HL-60 (cell line): ENCODE data around the gene ARL3.

Experiments
- CTCF ChIP-seq: IDR thresholded peaks from one replicate; pipeline ENCODE4 v1.5.1; 2011; ENCODE audit warnings: low read length, control low read depth, inconsistent platforms; ENCODE audit not compliant: insufficient read depth
- GABPA ChIP-seq: IDR thresholded peaks from 2 replicates; pipeline ENCODE4 v1.6.1; 2012; ENCODE audit warnings: low read depth
- POLR2AphosphoS5 ChIP-seq: IDR thresholded peaks from 2 replicates; pipeline ENCODE4 v1.6.1; 2012; ENCODE audit warnings: low read depth
- REST ChIP-seq: IDR thresholded peaks from 2 replicates; pipeline ENCODE4 v1.6.1; 2012; ENCODE audit warnings: low read depth; ENCODE audit not compliant: insufficient replicate concordance
- SPI1 ChIP-seq: IDR thresholded peaks from 2 replicates; pipeline ENCODE4 v1.6.1; 2012; ENCODE audit warnings: low read depth, mild to moderate bottlenecking, borderline replicate concordance

GRCh38 chr10:102654566-102654965, 59.6 kb downstream of the ARL3 start:
- TF ChIP-seq CTCF, result no peak
- no peak for TF ChIP-seq POLR2AphosphoS5
- TF ChIP-seq GABPA, result no peak
- TF ChIP-seq REST, result no peak
- no peak for TF ChIP-seq SPI1
